Embryonic facial prominence (tissue), 1 donor: ENCODE data around the gene AGO1.
A peak's percentile ranks its signal among the peaks of the same experiment; 100 is the strongest.

Experiments
- DNase-seq: peaks from one replicate; pipeline ENCODE4 v3.0.0-alpha.2; 2016; ENCODE audit errors: extremely low spot score

AGO1 gene

DNA sequence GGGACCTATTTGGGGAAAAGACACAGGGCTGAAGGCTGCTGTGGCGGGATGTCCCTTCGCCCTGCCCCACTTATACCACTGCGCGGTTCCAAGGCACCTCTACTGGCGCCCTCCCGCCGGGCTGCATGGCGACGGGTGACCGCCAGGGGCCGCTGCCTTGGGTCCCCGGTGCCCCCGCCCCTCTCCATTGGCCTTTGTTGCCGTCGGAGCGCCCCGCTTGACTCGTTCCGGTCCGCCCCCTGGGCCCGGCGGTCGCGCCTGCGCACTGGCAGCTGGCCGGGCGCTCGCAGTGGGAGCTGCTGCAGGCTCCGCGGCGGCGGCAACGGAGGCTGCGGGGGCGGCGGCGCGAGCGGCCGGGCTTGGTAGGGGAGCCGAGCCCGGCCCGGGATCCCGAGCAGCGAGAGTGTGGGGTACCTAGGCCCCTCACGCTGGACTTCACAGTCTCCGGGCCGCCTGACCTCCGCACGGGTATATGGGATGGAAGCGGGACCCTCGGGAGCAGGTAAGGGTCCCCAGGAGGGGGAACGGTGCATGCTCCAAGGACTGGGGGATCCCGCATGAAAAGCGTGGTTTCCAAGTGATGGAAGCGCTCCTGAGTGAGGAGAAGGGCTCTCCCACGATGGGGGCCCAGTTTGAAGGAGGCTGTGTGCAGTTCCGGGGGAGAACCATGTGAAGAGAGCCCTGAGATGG, at the start of gene AGO1:
Gene AGO1, plus strand, starts transcription at position 265 of the 690 bp plus-strand sequence. Its CDS starts 213 bp downstream, at position 478.
- DNase-seq, result peak; percentile 82

DNA sequence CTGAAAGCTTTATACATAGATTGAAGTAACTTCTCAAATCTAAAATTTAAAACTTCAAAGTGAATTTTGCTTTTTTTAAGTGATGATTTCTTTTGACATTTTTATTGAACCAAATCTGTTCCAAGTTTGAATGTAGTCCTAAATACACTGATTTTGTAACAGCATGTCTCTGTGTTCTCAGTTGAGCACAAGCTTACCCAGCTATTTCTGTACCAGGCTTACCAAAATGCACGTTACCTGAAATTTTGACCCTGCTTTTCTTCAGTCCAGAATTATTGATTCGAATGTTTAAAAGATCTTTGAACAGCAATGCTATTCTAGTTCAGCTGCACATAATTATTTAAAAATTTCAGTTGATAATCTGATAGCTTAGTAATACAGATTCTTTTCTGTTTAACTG, 49.6 kb upstream of the AGO1 start:
- no peak for DNase-seq

- no peak for DNase-seq
These were observed 48.8 kb upstream of the AGO1 start for GRCh38 chr1:35834218-35834617.

GRCh38 chr1:35835398-35835797, 47.6 kb upstream of the AGO1 start:
- DNase-seq, result no peak

GRCh38 chr1:35836734-35837133, 46.3 kb upstream of the AGO1 start:
- DNase-seq, result no peak

DNA sequence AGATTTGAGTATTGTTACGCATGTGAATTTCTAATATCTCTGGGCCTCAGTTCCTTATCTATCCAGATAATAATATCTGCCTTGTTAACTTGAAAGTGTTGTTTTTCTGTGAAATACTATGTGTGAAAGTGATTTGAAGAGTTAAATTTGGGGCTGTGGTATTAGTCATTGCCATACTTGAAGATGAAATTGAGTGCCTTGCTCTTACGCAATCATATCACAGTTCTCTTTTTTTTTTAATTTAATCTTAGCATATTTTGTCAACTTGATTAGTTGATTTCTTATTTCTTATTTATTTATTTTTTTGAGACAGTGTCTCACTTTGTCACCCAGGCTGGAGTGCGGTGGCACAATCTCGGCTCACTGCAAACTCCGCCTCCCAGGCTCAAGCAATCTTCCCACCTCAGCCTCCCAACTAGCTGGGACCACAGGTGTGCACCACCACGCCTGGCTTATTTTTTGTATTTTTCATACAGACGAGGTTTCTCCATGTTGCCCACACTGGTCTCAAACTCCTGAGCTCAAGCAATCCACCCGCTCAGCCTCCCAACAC, 44.2 kb upstream of the AGO1 start:
- DNase-seq, result no peak

- no peak for DNase-seq
These were observed 38.2 kb upstream of the AGO1 start for GRCh38 chr1:35844826-35845225.

DNA sequence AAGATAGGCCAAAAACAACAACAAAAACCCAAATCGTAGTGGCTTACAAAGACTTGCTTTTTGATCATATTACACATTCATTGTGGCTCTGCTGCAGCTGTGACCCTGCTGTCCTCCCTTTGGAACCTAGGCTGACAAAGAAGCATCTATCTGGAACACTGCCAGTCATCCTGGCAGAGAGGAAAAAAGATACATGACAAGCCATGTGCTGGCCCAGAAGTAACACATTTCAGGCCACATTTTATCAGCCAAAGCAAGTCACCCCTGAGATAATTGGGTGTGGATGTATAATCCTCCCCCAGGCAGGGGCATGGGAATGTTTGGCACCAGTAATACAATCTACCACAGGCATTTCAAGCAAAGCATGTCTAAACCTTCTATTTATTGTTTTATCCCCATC, 37.2 kb upstream of the AGO1 start:
- DNase-seq, result no peak

- no peak for DNase-seq
These were observed 35.0 kb upstream of the AGO1 start for GRCh38 chr1:35847935-35848565.

DNA sequence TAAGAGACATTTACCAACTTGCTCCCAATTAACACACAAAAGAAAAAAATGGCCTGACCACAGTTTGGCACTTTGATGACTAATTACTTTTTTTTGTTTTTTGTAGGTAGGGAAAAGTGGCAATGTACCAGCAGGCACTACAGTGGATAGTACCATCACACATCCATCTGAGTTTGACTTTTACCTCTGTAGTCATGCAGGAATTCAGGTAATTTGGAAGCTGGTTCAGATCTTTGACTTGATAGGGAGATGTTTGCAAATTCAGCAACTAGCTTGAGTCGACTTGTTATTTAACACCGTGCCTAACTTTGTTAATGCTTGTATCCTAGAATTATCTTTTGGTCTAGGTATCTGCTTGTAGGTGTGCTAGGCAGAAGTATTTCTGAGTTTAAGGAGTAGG, 33.0 kb upstream of the AGO1 start:
- DNase-seq, result no peak

GRCh38 chr1:35850716-35851115, 32.3 kb upstream of the AGO1 start:
- DNase-seq, result no peak

DNA sequence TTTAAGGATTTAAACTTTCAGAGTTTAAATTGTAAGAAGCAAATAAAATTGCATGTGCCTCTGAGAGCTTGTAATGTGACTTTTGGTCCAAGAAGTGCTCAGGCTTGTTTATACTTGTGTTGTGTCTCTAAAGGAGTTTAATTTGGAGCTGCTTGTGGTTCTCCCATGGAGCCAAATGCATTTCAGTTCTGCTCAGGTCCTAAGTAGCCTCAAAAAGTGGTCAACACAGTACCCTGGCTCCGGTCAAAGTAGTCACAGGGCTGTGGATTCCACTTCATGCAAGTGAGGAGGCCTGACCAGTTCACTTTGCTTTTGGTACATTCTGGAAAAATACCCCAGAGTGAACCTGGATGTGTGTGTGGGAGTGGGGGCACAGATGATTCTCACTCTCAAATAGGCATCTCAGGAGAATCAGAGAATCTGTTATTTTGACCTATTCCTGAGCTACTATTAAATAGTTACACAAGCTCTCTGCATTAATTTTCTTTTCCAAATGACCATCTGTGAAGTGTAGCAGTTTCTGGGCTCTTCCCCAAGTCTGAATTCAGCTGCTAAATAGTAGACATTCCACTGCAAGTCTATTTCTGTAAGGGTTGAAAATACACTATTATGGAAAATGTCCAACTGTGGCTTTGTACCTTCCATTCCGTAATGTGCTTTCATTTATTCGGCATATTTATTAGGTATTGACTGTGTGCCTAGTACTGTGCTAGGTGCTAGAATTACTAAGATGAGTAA, 31.7 kb upstream of the AGO1 start:
- no peak for DNase-seq

DNA sequence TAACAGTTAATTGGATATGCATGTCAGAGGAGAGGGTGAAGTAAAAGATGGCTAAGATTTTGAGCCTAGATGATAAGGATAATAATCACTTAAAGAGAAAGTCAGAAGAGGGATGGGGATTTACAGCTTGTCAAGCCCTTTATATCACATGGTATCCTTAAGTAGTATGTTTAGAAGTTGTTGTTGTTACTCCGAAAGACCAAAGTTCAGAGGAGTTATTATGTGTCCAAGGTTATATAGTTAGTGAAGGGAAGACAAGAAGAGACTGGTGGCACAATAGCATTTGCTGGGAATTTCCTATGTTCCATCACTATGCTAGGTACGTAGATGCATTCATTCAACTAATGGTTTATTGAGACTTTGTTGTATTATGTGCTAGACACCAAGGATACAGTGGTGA, 30.8 kb upstream of the AGO1 start:
- DNase-seq, result no peak

DNA sequence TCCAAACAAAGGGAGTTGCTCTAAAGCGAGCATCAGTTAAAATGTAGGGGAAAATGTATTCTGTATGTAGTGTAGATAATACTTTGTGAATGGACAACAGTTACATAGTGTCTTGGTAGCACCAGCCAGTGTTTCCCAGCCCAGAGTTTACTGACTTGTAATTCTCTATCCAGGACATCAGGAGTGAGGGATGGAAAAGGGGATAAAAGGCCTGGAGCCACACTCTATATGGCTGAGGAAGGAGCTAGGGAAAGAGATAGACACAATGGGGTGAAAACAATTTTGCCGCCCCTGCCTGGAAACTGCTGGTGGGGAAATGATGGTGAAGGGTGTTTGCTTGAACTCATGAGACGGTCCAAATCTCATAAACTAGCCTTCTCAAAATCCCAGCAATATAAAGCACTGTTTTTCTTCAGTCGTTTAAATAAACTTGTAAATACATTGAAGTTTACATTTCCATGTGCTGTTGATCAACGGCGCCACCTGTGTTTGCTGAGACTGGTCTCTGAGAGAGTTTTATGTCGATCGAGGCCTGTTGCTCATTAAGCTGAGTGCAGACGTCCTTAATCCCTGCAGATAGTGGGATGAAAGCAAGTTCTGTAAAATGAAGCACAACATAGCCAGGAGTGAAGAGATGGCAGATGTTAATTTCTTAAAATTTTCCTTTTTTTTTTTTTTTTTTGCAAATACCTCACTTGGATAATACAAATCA, 27.9 kb upstream of the AGO1 start:
- DNase-seq, result no peak

- no peak for DNase-seq
These were observed 26.0 kb upstream of the AGO1 start for GRCh38 chr1:35856964-35857363.

GRCh38 chr1:35857830-35858229, 25.2 kb upstream of the AGO1 start:
- DNase-seq, result no peak

DNA sequence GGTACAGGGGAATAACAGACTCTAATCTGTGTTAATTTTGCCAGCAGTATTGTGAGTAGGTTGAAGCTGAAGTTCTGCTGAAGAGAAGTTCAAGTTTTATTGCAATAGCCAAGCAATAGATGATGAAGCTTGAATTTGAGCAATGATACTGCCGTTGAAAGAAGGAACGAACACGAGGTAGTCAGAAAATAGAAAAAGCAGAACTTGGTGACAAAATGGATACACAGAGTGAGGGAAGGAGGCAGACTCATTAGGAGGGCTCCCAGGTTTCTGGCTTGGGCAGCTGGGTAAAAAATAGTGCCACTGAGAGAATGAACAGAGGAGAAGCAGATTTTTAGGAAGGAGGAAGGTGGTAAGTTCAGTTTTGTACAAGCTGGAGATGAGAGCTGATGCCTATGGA, 22.3 kb upstream of the AGO1 start:
- no peak for DNase-seq

- no peak for DNase-seq
These were observed 19.9 kb upstream of the AGO1 start for GRCh38 chr1:35863136-35863535.

DNA sequence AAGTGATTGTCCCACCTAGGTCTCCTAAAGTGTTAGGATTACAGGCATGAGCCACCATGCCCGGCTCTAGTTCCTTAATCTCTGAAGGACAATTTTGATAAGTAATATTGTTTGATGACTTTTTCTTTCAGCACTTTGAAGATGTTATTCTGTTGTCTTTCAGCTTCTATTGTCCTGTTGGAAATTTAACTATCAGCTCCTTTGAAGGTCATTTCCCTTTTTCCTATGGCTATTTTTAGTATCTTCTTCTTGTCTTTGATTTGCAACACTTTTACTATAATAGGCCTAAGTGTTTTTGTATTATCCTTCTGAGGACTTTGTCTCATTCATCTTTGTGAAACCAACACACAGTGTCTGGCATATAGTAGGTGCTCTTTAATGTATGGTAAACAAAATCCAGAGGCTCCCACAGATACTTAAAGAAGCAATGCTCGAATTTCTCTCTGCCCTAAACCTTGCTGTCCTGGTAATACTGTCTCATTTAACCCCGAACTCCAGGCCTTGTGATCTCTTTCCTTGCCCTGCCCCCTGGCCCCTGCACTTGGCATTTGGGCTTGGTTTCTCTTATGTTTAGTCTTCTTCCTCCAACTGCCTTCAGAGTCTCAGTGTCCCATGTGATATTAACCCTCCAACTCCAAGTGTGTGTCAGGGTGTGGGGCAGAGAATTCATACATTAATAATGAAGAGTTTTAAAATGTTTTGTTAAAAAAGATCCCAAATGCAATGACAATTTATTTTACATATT, 19.0 kb upstream of the AGO1 start:
- no peak for DNase-seq

GRCh38 chr1:35864813-35865212, 18.2 kb upstream of the AGO1 start:
- no peak for DNase-seq

DNA sequence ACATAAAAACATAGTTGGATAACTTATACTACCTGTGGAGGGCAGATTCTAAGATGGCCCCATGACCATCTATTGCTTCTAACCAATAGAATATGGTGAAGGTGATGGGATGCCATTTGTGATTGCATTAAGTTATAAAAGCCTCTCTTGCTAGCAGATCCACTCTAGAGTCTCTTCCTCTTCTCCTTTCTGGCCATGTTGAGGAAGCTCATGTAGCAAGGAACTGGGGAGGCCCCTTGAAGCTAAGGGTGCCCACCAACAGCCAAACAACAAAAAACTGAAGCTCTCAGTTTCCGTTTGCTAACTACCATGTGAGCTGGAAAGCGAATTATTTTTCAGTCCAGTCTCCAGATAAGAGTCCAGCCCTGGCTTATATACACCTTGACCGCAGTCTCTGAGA, 16.0 kb upstream of the AGO1 start:
- DNase-seq, result no peak
